GM19328 (cell line): ENCODE measurements around the gene SOWAHB.

ENCODE experiments used
- ATAC-seq: cut with Tn5 transposase; IDR thresholded peaks from one replicate; pipeline ENCODE4 v1.9.1; 2021; ENCODE audit warnings: mild to moderate bottlenecking, moderate library complexity; ENCODE audit not compliant: unreplicated experiment

SOWAHB gene

DNA sequence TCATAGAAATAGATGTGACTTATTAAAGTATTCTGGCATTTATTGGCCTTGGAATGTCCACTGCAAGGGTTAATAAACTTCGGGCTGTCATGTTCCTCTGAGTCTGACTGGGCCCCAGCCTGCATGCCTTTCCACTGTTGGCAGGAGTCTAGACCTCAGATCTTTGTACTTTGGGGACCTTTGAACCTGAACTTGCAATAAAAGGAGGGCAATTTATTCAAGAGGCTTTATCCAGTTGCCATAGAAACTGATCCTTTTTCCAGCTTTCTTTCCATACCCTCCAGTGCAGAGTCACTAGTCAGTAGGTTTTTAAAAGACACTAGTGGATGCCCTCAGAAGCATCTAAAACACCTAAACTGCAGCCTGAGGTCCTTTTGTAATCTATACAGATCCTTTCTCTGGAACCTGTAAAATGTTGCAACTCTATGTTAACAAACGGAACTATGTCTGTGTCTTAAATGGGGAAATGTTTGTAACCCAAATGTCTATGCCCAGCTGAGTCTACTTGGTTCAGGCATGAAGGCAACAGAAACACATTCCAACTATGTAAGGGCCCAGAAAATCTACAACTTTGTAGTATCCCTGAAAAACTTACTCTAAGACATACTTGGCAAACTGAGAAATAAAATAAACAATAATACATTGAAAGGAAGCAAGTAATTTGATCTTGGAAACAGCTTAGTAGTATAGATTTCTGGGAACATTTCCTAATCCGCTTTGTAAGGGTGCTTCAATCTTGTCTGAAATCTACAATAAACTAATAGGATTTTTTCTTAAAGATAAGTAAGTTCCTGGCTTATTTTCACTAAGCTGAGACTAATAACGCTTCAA is 41.5 kb downstream of the SOWAHB start:
- ATAC-seq = no peak

DNA sequence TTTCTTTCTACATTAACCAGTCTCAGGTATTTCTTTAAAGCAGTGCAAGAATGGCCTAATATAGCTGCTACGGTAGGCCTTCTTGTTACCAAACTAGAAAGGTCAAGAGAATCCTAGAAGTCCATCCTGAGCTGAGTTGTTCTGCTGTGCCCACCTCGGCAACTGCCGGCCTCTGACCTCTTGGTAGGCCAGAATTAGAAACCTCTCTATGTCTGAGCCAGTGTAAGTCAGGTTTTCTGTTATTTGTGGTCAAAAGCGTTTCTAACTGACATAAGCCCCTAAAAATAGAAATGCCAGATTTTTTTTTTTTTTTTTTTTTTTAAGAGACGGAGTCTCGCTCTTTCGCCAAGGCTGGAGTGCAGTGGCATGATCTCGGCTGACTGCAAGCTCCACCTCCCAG is 43.1 kb downstream of the SOWAHB start:
- no peak for ATAC-seq

GRCh38 chr4:76851375-76851774 is 46.6 kb downstream of the SOWAHB start:
- no peak for ATAC-seq

DNA sequence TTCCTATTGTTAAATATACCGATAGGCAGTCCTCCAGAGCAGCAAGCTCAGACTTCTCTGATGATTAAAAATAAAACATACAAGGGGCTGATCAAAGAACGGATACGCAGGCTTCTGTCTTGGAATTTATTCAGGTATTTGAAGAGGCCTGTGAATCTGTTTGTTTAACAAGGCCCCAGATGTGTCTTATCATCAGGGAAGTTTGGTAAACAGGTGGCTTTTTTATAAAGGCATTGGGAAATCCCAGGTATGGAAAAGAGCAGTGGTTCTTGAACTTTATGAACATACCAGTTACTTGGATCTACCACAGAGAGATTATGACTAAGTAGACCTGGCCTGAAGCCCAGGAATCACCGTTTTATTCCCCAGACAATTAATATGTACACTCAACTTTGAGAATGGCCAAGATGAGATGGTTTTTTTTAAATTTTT is 47.9 kb downstream of the SOWAHB start:
- no peak for ATAC-seq
